Psoas muscle (tissue), 8 donors: Measurements from ENCODE around the gene DDR1. TPM values are rescaled to one million over a fixed set of nuclear protein-coding genes. Genes with fewer than 3 reads are reported as not detected.
"Not testable (repeated sequence)": the region's sequence is repeated elsewhere in the genome, so short reads cannot be mapped to it uniquely, and the experiment has no call there.

Source experiments
- ATAC-seq, 4 donors: fragments of 200-7000 bp; cut with Tn5 transposase; one replicate each; pipeline ENCODE4 v1.9.1; 2020; ENCODE audit warnings: moderate library complexity in 3 of 4, mild to moderate bottlenecking in 2 of 4
- DNase-seq, 2 donors: peaks; one replicate each; pipeline ENCODE4 v3.0.0-alpha.2; 2020
- H3K27ac ChIP-seq: fragments of 200-600 bp; one replicate; pipeline ENCODE4 v1.8.0; 2022
- H3K27me3 ChIP-seq, 3 donors: fragments of 200-600 bp in 1 of 3; one replicate each; pipeline versions ENCODE4 v1.6.1 to v1.8.0; 2013 to 2022; ENCODE audit warnings: low read length in 2 of 3, mild to moderate bottlenecking in 2 of 3, moderate library complexity in 1 of 3; ENCODE audit not compliant: insufficient read depth in 3 of 3
- H3K36me3 ChIP-seq, 2 donors: fragments of 200-600 bp in 1 of 2; one replicate each; pipeline versions ENCODE4 v1.6.1 to v1.8.0; 2013 to 2022; ENCODE audit warnings: low read depth in 1 of 2, mild to moderate bottlenecking in 1 of 2, moderate library complexity in 1 of 2; ENCODE audit not compliant: insufficient read depth in 1 of 2
- H3K4me1 ChIP-seq: fragments of 200-600 bp; one replicate; pipeline ENCODE4 v1.8.0; 2022
- H3K4me3 ChIP-seq: fragments of 200-600 bp; one replicate; pipeline ENCODE4 v1.8.0; 2022; ENCODE audit warnings: mild to moderate bottlenecking
- H3K9me3 ChIP-seq: fragments of 200-600 bp; one replicate; pipeline ENCODE4 v1.8.0; 2022
- WGBS, 3 donors: extraction: QIAGEN DNeasy Blood & Tissue Kit; methylation state at CpG; one replicate each; pipeline versions ENCODE4 v1.1.6 to v1.1.7; 2013; 5-methylcytosine and 5-hydroxymethylcytosine counted together
- intact Hi-C, 2 donors: fragments of 100-400 bp; cut with DNase I; formaldehyde crosslinking; loops; one replicate each; pipeline versions ENCODE4 v1.11.0 to v1.14.2; 2022
- polyA plus RNA-seq, 3 donors: library from polyadenylated mRNA; stranded (reverse); fragments of 200-250 nt; gene quantifications; one replicate each; pipeline ENCODE4 v1.2.3, GENCODE V29; 2013
- total RNA-seq, 4 donors: library from RNA; stranded (reverse); fragmentation: NEBNext Ultra II Directional in 2 of 4; extraction: Animal tissue kit (Norgen Biotek cat#: 25700) in 2 of 4; gene quantifications; one replicate each; pipeline versions ENCODE4 v1.2.1 to v1.2.4, GENCODE V29; 2021 to 2023
- TF ChIP-seq, protein P1 (sequence below): fragments of 200-600 bp; IDR thresholded peaks from one replicate; pipeline ENCODE4 v1.8.0; 2022; ENCODE audit warnings: antibody characterized with exemption
- donor health status: healthy with polysubstance abuse.
- donor health status: DM: no; HTN: no; CAD: no; lungs with moderate emphysema.
- donor health status: Bipolar disorder and iron deficiency.
- donor health status: healthy.
- donor health status: DM: yes; HTN: yes; CAD: no.
- donor health status: DM: no; HTN: no; CAD: no.
- donor health status: DM: no; HTN: no; CAD: no.
- donor health status: DM: yes; HTN: yes; CAD: no.

DDR1 gene
- total and polyA plus RNA-seq, 7 donors, result 2.2 to 129 (median 26.3) TPM

DNA sequence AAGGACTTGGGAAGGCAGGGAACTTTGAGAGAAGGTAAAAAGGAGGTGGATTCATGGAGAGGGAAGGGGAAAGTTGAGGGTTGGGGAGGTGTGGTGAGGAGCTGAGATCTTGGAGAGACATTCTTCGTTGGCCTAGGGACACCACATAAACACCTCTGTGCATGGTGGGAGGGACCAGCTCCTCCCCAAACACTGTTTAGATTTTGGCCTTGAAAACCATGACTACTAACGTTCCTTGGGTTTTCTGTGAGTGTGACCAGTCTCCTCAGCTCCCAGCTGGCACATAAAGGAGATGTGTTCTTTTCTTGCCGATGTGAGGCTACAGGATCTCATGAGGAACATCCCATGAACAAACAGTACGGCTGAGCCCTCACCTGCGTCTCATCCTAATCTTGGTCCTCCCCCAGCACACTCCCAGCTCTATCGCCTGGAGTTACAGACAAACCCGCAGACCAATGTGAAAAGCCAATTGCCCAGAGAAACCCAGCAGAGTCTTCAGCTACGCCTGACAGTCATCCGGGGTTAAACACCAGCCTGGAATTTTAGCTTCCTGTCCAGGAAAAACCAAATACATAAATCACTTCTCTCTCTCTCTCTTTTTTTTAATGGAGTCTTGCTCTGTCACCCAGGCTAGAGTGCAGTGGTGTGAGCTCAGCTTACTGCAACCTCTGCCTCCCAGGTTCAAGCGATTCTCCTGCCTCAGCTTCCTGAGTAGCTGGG, 22.0 kb upstream of the DDR1 start:
- Histone ChIP-seq H3K36me3 (no peaks in the 10 kb centered on the region), H3K27me3 (no peaks in the 10 kb centered on the region), H3K9me3 (no peaks in the 10 kb centered on the region), H3K4me1 (peaks cover 1% of the 10 kb centered on the region), H3K4me3 (no peak overlapping the region), H3K27ac (no peak overlapping the region)
- DNase-seq (no peak), ATAC-seq (no peak)
- intact Hi-C loops, result no loop called here
- TF ChIP-seq, protein P1, sequence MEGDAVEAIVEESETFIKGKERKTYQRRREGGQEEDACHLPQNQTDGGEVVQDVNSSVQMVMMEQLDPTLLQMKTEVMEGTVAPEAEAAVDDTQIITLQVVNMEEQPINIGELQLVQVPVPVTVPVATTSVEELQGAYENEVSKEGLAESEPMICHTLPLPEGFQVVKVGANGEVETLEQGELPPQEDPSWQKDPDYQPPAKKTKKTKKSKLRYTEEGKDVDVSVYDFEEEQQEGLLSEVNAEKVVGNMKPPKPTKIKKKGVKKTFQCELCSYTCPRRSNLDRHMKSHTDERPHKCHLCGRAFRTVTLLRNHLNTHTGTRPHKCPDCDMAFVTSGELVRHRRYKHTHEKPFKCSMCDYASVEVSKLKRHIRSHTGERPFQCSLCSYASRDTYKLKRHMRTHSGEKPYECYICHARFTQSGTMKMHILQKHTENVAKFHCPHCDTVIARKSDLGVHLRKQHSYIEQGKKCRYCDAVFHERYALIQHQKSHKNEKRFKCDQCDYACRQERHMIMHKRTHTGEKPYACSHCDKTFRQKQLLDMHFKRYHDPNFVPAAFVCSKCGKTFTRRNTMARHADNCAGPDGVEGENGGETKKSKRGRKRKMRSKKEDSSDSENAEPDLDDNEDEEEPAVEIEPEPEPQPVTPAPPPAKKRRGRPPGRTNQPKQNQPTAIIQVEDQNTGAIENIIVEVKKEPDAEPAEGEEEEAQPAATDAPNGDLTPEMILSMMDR, result no peak
- 68 to 80% (median 72%) methylated on average over 10 of the region's 10 CpGs for WGBS, 3 donors

DNA sequence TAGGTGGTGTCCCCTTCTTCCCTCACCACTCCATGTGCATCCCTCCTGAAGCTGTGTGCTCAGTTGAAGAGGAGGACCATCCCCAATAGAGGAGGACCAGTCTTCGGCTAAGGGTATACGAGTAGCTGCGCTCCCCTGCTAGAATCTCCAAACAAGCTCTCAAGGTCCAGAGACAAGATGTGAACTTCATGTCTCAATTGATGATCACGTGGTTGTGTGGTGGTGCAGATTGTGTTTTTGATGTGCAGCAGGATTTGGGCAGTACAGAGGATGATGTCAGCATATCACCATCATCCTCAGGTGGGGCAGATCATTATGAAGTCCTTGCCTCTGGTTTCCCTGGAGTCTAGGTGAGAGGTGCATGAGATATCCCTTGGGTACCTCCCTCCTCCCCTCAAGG, 20.0 kb upstream of the DDR1 start:
- Histone ChIP-seq H3K4me3 (no peak overlapping the region), H3K27ac (no peak overlapping the region), H3K36me3 (no peaks in the 10 kb centered on the region), H3K9me3 (peaks cover 9% of the 10 kb centered on the region), H3K27me3 (no peaks in the 10 kb centered on the region), H3K4me1 (no peaks in the 10 kb centered on the region)
- TF ChIP-seq, protein P1, result no peak
- DNase-seq (no peak), ATAC-seq (no peak)
- WGBS, 3 donors, result 79 to 91% (median 79%) methylated on average over 4 of the region's 4 CpGs
- intact Hi-C loops, result no loop called here

DNA sequence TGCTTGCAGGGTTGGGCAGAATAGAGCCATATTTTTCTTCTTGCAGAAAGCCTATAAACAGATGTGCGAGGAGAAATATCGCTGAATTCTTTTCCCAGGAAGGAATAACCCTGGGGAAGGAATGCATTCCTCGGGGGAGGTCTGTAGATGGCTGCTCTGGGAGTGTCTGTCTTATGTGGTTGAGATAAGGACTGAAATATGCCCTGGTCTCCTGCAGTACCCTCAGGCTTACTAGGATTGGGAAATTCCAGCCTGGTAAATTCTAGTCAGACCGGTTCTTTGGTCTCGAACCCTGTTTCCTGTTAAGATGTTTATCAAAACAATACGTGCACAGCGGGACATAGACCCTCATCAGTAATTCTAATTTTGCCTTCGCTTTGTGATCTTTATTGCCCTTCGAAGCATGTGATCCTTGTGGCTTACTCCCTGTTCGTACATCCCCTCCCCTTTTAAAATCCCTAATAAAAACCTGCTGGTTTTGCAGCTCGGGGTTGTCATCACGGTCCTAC, 15.0 kb upstream of the DDR1 start:
- DNase-seq, H3K4me3 ChIP-seq, intact Hi-C loops, H3K27ac ChIP-seq, ATAC-seq, H3K27me3 ChIP-seq, H3K4me1 ChIP-seq, H3K9me3 ChIP-seq, H3K36me3 ChIP-seq: not testable (repeated sequence)
- 75 to 79% (median 78%) methylated on average over 12 of the region's 12 CpGs for WGBS, 3 donors

DNA sequence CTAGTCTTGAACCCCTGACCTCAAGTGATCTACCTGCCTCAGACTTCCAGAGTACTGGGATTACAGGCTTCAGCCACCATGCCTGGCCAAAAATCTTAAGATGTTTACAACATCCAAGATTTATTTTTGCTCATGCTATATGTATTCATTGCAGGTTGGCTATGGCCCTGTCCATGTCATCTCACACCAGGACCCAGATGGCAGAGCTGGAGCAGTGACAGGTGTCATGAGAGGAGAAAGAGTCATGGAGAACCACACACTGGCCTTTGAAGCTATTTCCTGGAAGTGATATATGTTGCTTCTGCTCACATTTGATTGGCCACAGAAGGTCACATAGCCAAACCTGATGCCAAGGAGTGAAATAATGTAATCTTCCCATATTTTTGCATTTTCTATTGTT, 13.8 kb upstream of the DDR1 start:
- no peaks in the 10 kb centered on the region for H3K4me1 ChIP-seq
- no peaks in the 10 kb centered on the region for H3K27me3 ChIP-seq
- H3K27ac ChIP-seq, result no peak overlapping the region
- no peaks in the 10 kb centered on the region for H3K36me3 ChIP-seq
- ATAC-seq, result no peak
- peaks cover 9% of the 10 kb centered on the region for H3K9me3 ChIP-seq
- intact Hi-C loops, result no loop called here
- no peak for DNase-seq
- TF ChIP-seq, protein P1, result no peak
- no peak overlapping the region for H3K4me3 ChIP-seq

DNA sequence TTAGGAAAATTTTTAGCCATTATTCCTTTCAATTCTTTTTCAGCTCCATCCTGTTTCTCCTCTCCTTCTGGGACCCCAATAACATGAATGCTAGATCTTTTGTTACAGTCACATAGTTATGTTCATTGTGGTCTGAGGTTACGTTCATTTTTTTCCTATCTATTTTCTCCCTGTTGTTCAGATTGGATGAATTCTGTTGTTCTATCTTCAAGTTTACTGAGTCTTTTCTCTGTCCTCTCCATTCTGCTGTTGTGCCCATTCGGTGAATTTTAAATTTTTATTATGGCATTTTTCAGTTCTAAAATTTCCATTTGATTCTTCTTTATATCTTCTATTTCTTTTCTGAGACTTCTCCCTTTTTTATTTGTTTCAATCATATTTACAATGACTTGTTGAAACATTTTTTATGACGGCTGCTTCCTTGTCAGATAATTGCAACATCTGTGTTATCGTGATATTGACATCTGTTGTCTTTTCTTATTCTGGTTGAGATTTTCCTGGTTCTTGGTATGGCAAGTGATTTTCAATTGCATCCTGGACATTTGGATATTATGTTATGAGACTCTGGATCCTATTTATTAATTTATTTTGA, 12.6 kb upstream of the DDR1 start:
- ATAC-seq, result no peak
- 79 to 85% (median 84%) methylated on average over 4 of the region's 4 CpGs for WGBS, 3 donors
- intact Hi-C loops, result no loop called here
- Histone ChIP-seq H3K27ac (no peak overlapping the region), H3K4me3 (no peak overlapping the region), H3K27me3 (no peaks in the 10 kb centered on the region), H3K4me1 (peaks cover 9% of the 10 kb centered on the region), H3K9me3 (peaks cover 9% of the 10 kb centered on the region), H3K36me3 (no peaks in the 10 kb centered on the region)
- TF ChIP-seq, protein P1, result no peak
- no peak for DNase-seq
